Islet precursor cell (in vitro differentiated cells): ENCODE results near the gene GOLGB1.

Source experiments
- DNase-seq: peaks from one replicate; pipeline ENCODE4 v3.0.0-alpha.2; 2018

The GOLGB1 gene

GRCh38 chr3:121677141-121677540, 72.4 kb downstream of the GOLGB1 start:
- no peak for DNase-seq

DNA sequence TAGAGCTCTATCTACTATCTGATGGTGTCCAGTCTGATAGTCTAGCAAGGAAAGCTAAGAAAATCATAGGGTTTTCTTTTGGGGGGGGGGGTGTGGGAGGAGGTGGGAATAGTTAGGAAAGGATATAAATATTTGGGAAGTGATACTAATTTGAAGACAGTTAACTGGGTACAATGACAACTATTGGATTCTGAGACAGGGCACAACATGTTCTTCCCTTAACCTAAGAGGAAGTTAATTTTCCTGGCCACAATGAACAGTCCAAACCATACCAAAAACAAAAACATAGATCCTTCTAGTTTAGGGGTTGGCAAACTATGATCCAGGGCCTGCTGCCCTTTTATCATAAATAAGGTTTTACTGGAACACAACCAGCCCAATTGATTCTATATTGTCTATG, 78.9 kb downstream of the GOLGB1 start:
- no peak for DNase-seq

- no peak for DNase-seq
These were observed 82.2 kb downstream of the GOLGB1 start for GRCh38 chr3:121667333-121667732.

DNA sequence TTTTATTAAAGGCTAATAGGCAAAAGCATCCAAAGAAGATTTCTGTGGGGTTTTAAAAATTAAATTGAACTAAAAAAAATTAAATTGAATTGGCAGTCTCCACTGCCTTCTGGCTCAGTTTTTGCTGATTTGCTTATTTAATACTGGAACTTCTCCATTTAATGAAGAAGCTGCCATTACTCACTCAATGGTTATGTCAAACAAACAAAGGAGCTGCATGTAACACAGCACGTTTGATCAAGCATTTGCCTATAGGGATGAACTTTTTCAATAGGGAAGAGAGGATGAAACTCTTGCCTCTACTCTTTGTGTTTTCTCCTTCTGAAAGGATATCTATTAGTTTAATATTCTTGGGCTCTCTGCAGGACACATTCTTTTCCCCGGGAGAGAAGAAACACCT, 84.1 kb downstream of the GOLGB1 start:
- DNase-seq: no peak

DNA sequence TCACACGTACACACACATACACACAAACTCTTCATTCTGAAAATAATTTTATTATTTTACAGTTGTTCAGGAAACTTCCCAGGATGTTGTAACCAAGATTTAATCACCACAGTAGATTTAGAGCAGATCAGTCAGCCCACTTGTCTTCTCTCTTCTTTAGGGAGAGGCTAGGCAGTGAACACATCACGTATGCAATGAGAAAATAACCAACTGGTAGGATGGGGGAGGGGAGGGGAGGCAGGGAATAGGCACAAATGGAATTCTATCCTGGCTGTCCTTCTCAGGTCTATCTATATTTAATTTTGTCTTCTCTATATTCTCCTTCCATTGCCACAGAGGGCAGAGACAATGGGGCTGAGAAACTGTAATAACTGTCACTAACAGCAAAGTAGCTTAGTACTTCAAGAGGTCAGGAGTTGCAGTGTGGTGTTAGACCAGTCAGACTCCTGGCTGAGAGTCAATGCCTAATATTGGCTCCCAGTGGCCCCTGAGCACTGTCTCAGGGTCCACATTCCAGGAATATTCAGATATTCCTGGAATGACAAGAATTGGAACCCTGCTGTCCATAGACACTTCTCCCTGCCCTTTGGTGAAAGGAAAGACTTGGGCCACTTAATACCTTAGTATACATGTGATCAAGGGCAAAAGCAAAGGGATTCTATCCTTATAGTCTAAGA, 86.2 kb downstream of the GOLGB1 start:
- no peak for DNase-seq

- DNase-seq: no peak
These were observed 86.8 kb downstream of the GOLGB1 start for GRCh38 chr3:121662742-121663141.

- DNase-seq: no peak
These were observed 88.2 kb downstream of the GOLGB1 start for GRCh38 chr3:121661376-121661775.

GRCh38 chr3:121660356-121661171, 89.0 kb downstream of the GOLGB1 start, which contains the start of gene HCLS1:
TSS of gene HCLS1 (minus strand) at chr3:121660903. CDS start at chr3:121658347, 2,556 bp downstream.
- no peak for DNase-seq

- DNase-seq: no peak
These were observed 90.0 kb downstream of the GOLGB1 start for GRCh38 chr3:121659586-121659985.

GRCh38 chr3:121658716-121659435, 90.7 kb downstream of the GOLGB1 start:
- no peak for DNase-seq

GRCh38 chr3:121654493-121655385, 94.8 kb downstream of the GOLGB1 start:
- peak; percentile 22 for DNase-seq

DNA sequence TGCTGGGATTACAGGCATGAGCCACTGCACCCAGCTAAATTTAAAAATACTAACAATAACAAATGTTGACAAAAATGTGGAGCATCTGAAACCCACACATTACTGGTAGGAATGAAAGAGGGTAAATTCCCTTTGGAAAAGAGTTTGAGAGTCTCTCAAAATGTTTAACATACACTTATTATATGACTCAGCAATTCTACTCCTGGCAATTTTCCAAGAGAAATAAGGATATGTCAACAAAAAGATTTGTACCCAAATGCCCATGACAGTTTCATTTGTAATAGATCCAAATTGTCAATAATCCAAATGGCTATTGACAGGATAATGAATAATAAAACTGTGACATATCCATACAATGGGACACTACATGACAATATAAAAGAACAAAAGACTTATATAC, 97.9 kb downstream of the GOLGB1 start:
- no peak for DNase-seq

DNA sequence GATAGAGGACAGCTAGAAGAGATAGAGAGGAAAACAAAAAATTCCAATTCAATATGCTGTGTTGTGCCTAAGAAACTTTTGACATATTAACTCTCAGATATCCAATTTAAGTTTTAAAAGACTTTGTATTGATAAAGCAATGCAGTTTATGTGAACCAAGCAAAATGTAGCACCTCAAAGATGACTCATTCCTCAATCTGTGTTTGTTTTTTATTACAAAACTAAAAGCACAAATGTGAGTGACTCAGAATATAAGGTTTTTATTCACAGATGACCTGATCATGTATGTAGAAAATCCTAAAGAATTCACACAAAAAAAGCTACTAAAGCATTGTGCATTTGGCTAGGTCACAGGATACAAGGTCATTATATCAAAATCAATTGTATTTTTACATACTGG, 99.9 kb downstream of the GOLGB1 start:
- DNase-seq: no peak

GRCh38 chr3:121648219-121648958, 101.2 kb downstream of the GOLGB1 start:
- DNase-seq: no peak

DNA sequence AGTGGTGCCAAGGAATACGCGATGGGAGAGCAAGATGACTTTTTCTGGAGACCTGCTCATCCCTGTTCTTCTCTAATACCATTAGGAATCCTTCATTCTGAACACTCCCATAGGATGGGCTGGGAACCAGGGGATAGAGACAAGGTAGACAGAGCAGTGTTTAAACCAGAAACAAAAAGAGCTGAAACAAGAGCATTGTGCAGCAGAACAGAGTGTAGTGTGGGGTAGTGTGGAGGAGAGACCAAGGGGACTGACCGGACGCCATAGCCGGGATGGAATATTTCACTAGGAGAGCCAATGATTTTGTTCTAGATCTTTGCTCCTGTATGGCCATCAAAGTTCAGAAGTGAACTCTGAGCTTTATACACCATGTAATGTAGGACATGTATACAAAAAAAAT, 104.5 kb downstream of the GOLGB1 start:
- DNase-seq: no peak

DNA sequence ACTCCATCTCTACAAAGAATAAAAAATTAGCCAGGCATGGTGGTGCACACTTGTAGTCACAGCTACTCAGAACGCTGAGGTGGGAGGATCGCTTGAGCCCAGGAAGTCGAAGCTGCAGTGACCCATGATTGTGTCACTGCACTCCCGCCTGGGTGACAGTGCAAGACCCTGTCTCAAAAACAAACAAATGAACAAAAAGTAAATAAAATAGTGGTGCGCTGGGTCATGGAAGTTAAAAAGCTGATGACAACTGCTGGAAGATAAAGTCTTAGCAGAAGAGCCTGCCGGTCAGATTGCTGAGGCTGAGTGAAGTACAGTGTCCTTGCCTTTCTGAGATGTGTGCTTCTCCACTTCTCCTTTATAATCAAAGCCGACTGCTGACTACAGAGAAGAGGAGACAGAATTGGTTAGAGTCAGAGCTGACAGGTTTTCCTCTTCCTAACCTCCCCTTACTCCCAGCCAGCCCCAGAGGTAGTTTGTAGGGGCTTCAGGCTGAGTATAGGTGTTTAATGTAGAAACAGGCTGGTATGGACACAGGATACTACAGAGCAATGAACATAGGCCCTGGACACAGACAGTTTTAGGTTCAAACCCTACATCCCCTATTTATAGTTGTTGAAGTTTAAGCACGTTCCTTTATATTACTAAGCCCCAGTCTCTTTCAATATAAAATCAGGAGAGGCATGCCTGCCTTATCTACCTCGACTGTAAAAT, 106.8 kb downstream of the GOLGB1 start:
- DNase-seq: peak; percentile 29

GRCh38 chr3:121641127-121641526, 108.4 kb downstream of the GOLGB1 start:
- no peak for DNase-seq

- DNase-seq: no peak
These were observed 111.6 kb downstream of the GOLGB1 start for GRCh38 chr3:121637922-121638321.

DNA sequence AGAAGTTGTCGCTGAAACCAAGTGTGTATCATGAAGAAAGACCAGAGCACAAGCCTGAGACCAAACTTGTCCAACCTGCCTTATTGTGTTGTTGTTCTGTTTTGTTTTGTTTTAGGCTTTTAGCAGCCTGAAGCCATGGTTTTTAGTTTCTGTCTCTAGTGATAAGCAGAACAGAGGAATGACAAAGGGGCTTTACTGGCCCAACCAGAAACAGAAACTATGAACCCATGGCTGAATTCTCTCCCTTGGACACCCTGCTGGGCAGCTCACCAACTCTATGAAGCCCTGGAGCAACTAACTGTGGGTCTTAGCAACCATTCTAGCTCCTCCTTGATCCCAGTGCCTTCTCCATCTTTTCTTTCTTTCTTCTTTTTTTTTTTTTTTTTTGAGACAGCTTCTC, 119.2 kb downstream of the GOLGB1 start:
- DNase-seq: peak; percentile 37

- peak; percentile 45 for DNase-seq
These were observed 119.9 kb downstream of the GOLGB1 start for GRCh38 chr3:121629601-121630000.

GRCh38 chr3:121627622-121628021, 121.9 kb downstream of the GOLGB1 start:
- DNase-seq: peak; percentile 28
